Heart right ventricle (tissue), 16 donors: ENCODE data around the gene NAA10. TPM values are rescaled to one million over a fixed set of nuclear protein-coding genes. Genes with fewer than 3 reads are reported as not detected.

ENCODE experiments used
- ATAC-seq, 8 donors: fragments of 200-7000 bp; cut with Tn5 transposase; one replicate each; pipeline ENCODE4 v1.9.1; 2020; ENCODE audit warnings: mild to moderate bottlenecking in 8 of 8, moderate library complexity in 8 of 8, moderate number of reproducible peaks in 1 of 8
- DNase-seq, 2 donors: peaks; one replicate each; pipeline ENCODE4 v3.0.0-alpha.2; 2020
- H3K27ac ChIP-seq, 10 donors: fragments of 200-600 bp; sonication (generic) in 2 of 10; one replicate each; pipeline versions ENCODE4 v1.5.0 to v1.8.0; 2020 to 2022; ENCODE audit warnings: mild to moderate bottlenecking in 3 of 10
- H3K27me3 ChIP-seq, 7 donors: fragments of 200-600 bp; one replicate each; pipeline ENCODE4 v1.8.0; 2021 to 2022; ENCODE audit warnings: mild to moderate bottlenecking in 2 of 7
- H3K36me3 ChIP-seq, 9 donors: fragments of 200-600 bp; sonication (generic) in 1 of 9; one replicate each; pipeline versions ENCODE4 v1.5.0 to v1.8.0; 2020 to 2022; ENCODE audit warnings: mild to moderate bottlenecking in 2 of 9
- H3K4me1 ChIP-seq, 9 donors: fragments of 200-600 bp; sonication (generic) in 1 of 9; one replicate each; pipeline versions ENCODE4 v1.5.0 to v1.8.0; 2020 to 2022; ENCODE audit warnings: mild to moderate bottlenecking in 4 of 9
- H3K4me3 ChIP-seq, 10 donors: fragments of 200-600 bp; sonication (generic) in 2 of 10; one replicate each; pipeline versions ENCODE4 v1.5.0 to v1.8.0; 2020 to 2022; ENCODE audit warnings: mild to moderate bottlenecking in 7 of 10, moderate library complexity in 2 of 10
- H3K9me3 ChIP-seq, 11 donors: fragments of 200-600 bp in 10 of 11; sonication (generic) in 2 of 11; one replicate each; pipeline versions ENCODE4 v1.5.0 to v1.8.0; 2013 to 2022; ENCODE audit warnings: mild to moderate bottlenecking in 2 of 11, control low read depth in 1 of 11, moderate library complexity in 1 of 11
- CTCF ChIP-seq, 9 donors: fragments of 200-600 bp; sonication (generic) in 2 of 9; IDR thresholded peaks; one replicate each; pipeline versions ENCODE4 v1.5.0 to v1.8.0; 2021 to 2022; ENCODE audit warnings: antibody characterized with exemption in 9 of 9, mild to moderate bottlenecking in 5 of 9, moderate library complexity in 1 of 9
- WGBS, 2 donors: extraction: QIAGEN DNeasy Blood & Tissue Kit; methylation state at CpG; one replicate each; pipeline ENCODE4 v1.1.7; 2013; ENCODE audit warnings: inconsistent platforms in 1 of 2; 5-methylcytosine and 5-hydroxymethylcytosine counted together
- intact Hi-C, 10 donors: fragments of 100-400 bp; cut with DNase I; formaldehyde crosslinking; loops; one replicate each; pipeline versions ENCODE4 v1.11.1 to v1.14.2; 2022
- polyA plus RNA-seq, 2 donors: library from polyadenylated mRNA; stranded (reverse); fragments of 200-250 nt; gene quantifications; one replicate each; pipeline ENCODE4 v1.2.3, GENCODE V29; 2013
- total RNA-seq, 10 donors: library from RNA; stranded (reverse); fragmentation: NEBNext Ultra II Directional in 3 of 10; extraction: Animal tissue kit (Norgen Biotek cat#: 25700) in 3 of 10; gene quantifications; one replicate each; pipeline versions ENCODE4 v1.2.1 to v1.2.4, GENCODE V29; 2021 to 2023
- donor health status: Arrhythmogenic right ventricular cardiomyopathy.
- donor health status: ischemic (EF 13 %, LVEDD 7.1; RV severe dilation, severe dysfunction).
- donor health status: healthy with polysubstance abuse.
- donor health status: DM: no; HTN: yes; CAD: no.
- donor health status: DM: no; HTN: no; CAD: no.
- donor health status: ischemic (EF 25% LVEDD 6.9; RV normal size, moderate dysfunction).
- donor health status: ischemic (EF 25% LVEDD 5.7; RV mildly dilated, moderate dysfunction).
- donor health status: healthy.
- donor health status: DM: yes; HTN: yes; CAD: no.
- donor health status: Ischemic cardiomyopathy.
- donor health status: ischemic (EF 35%, LVEDD 5.7; RV mildly dilated, moderate dysfunction).
- donor health status: nonischemic (EF 11% LVEDD 7.7; RV severe dilation, severe dysfunction).
- donor health status: DM: yes; HTN: yes; CAD: no.
- donor health status: PGD.
- donor health status: ischemic (EF 29% LVEDD 5.4; RV normal size, mild dysfunction).
- donor health status: nonischemic (EF 23%, LVEDD 6.1; RV moderate dilation, normal function).

Gene NAA10
- total and polyA plus RNA-seq, 12 donors = 46.9 to 228 (median 62.2) TPM

- intact Hi-C loops = loop anchor here in 6 of 10 donors (2.0 to 10.0 kb wide), 5 partner anchors 185 to 987 kb away; partner anchors contain the start of gene PLXNB3 (in 5 of the 6)
- Histone ChIP-seq H3K4me3 (no peak overlapping the region), H3K4me1 (peaks cover 0 to 38% (median 19%) of the 10 kb centered on the region in 9 donors), H3K27me3 (no peaks in the 10 kb centered on the region), H3K36me3 (peaks cover 0 to 90% (median 4%) of the 10 kb centered on the region in 9 donors), H3K27ac (no peak overlapping the region), H3K9me3 (no peaks in the 10 kb centered on the region)
- no peak for DNase-seq
- WGBS, 2 donors = 90 to 93% methylated on average over 17 to 28 of the region's 28 CpGs
- no peak for ATAC-seq
- TF ChIP-seq CTCF (IDR thresholded peaks at IDR 0.05) = no peak
Observed at GRCh38 chrX:153951683-153952372, 17.0 kb upstream of the NAA10 start.

GRCh38 chrX:153950127-153950526, 15.3 kb upstream of the NAA10 start:
- H3K36me3 ChIP-seq = peaks cover 0 to 73% (median 4%) of the 10 kb centered on the region in 9 donors
- peaks cover 0 to under 1% (median 0%) of the 10 kb centered on the region in 7 donors for H3K27me3 ChIP-seq
- peak overlapping the region in 4 of 10 donors; percentile 69 to 78 (median 70) for H3K27ac ChIP-seq
- WGBS, 2 donors = 81 to 82% methylated on average over 16 to 19 of the region's 19 CpGs
- no peak for TF ChIP-seq CTCF (IDR thresholded peaks at IDR 0.05)
- peaks cover 0 to 39% (median 19%) of the 10 kb centered on the region in 9 donors for H3K4me1 ChIP-seq
- no peaks in the 10 kb centered on the region for H3K9me3 ChIP-seq
- no peak for DNase-seq
- H3K4me3 ChIP-seq = no peak overlapping the region
- no peak for ATAC-seq
- intact Hi-C loops = loop anchor here in 5 of 10 donors (5.0 to 10.0 kb wide), 4 partner anchors 183 to 985 kb away; partner anchors contain the start of gene PLXNB3 (in 4 of the 5)

DNA sequence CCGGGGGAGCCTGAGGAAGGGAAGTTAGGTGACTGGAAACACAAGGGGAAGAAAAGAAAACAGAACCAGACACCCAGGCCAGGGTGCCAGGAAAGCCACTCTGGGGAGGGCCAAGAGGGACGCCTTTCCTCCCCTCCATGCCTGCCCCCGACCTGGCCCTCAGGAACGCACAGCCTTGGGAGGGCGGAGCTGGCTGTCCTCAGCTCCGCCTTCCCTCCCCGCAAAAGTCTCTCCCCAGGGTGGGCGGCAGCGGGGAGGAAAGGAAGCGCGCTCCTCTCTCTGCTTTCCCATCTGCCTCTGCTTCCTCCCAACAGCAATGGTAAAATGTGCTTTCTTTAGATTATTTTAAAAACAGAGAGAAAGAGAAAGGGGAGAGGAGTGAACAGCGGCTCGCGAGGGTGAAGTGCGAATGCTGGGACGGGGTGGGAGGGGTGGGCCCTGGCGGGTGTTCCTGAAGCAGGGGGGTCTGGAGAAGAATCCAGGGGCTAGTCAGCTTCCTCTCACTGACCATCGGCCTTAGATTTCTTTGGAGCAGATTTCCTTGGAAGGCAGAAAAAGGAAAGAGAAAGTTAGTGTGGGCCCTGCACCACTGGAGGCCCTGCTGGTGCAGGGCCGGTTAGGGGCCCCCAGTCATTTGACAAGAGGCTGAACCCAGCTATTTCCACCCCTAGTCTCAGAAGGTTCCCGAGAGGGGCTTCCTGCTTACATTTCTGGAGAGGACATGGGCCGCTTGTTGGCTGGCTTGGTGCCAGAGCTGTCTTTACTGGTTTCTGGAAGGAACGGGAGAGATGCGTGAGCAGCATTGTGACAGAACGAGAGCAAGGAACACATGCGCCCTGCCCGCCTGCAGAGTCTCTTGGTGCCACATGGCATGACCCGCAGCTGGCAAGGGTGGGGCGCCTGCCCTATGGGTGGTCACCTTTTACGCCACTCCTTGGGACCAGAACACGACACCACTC, 14.3 kb upstream of the NAA10 start:
- Histone ChIP-seq H3K36me3 (peaks cover 0 to 63% (median 4%) of the 10 kb centered on the region in 9 donors), H3K4me3 (no peak overlapping the region), H3K4me1 (peaks cover 0 to 41% (median 19%) of the 10 kb centered on the region in 9 donors), H3K27me3 (peaks cover 0 to 11% (median 0%) of the 10 kb centered on the region in 7 donors), H3K9me3 (no peaks in the 10 kb centered on the region), H3K27ac (peak overlapping the region; percentile 11 to 78 (median 70))
- no peak for TF ChIP-seq CTCF (IDR thresholded peaks at IDR 0.05)
- no peak for DNase-seq
- ATAC-seq = peak in 5 of 8 donors; percentile 23 to 41 (median 37)
- WGBS, 2 donors = 49 to 53% methylated on average over 26 to 29 of the region's 30 CpGs
- intact Hi-C loops = loop anchor here in 3 of 10 donors (2.0 to 10.0 kb wide), 4 partner anchors 26 to 187 kb away; partner anchors contain the start of genes PLXNB3 (in 2 of the 3), IDH3G (in 1 of the 3) and SSR4 (in 1 of the 3)
